HG02938 (cell line): ENCODE data around the gene CASP9.
"Not testable (repeated sequence)": the region's sequence is repeated elsewhere in the genome, so short reads cannot be mapped to it uniquely, and the experiment has no call there.

Source experiments
- ATAC-seq: cut with Tn5 transposase; IDR thresholded peaks from one replicate; pipeline ENCODE4 v1.9.1; 2021; ENCODE audit warnings: mild to moderate bottlenecking, moderate library complexity; ENCODE audit not compliant: unreplicated experiment

Gene CASP9

GRCh38 chr1:15501208-15502032 lies 22.6 kb downstream of the CASP9 start:
- ATAC-seq: no peak

GRCh38 chr1:15500184-15501178 lies 23.5 kb downstream of the CASP9 start:
- ATAC-seq: no peak

GRCh38 chr1:15493869-15494390 lies 30.1 kb downstream of the CASP9 start:
- ATAC-seq: no peak

GRCh38 chr1:15492596-15492995 lies 31.4 kb downstream of the CASP9 start:
- no peak for ATAC-seq

GRCh38 chr1:15491010-15491409 lies 33.0 kb downstream of the CASP9 start:
- not testable (repeated sequence) for ATAC-seq

GRCh38 chr1:15489052-15489736 lies 34.8 kb downstream of the CASP9 start:
- no peak for ATAC-seq

GRCh38 chr1:15488371-15488770 lies 35.6 kb downstream of the CASP9 start:
- ATAC-seq: no peak

- ATAC-seq: not testable (repeated sequence)
Observed at GRCh38 chr1:15486844-15487610, 37.0 kb downstream of the CASP9 start.

GRCh38 chr1:15485636-15486035 lies 38.4 kb downstream of the CASP9 start:
- no peak for ATAC-seq

GRCh38 chr1:15484443-15484842 lies 39.6 kb downstream of the CASP9 start:
- ATAC-seq: not testable (repeated sequence)

- no peak for ATAC-seq
Observed at GRCh38 chr1:15483971-15484370, 40.0 kb downstream of the CASP9 start.

- not testable (repeated sequence) for ATAC-seq
Observed at GRCh38 chr1:15482983-15483543, 41.0 kb downstream of the CASP9 start.

GRCh38 chr1:15482455-15482854 lies 41.6 kb downstream of the CASP9 start:
- ATAC-seq: not testable (repeated sequence)

- ATAC-seq: no peak
Observed at GRCh38 chr1:15479654-15480347, 44.2 kb downstream of the CASP9 start.

GRCh38 chr1:15477646-15478212 lies 46.3 kb downstream of the CASP9 start:
- ATAC-seq: no peak

GRCh38 chr1:15476927-15477326 lies 47.1 kb downstream of the CASP9 start:
- no peak for ATAC-seq

- no peak for ATAC-seq
Observed at GRCh38 chr1:15475752-15476314, 48.2 kb downstream of the CASP9 start, which contains the start of gene CELA2B. Gene CELA2B, plus strand, starts transcription at chr1:15476104. Its CDS starts 22 bp downstream, at chr1:15476126.

- no peak for ATAC-seq
Observed at GRCh38 chr1:15472587-15472986, 51.4 kb downstream of the CASP9 start.
